GM18505 (cell line): ENCODE measurements around the gene STAT6.

Experiments
- ATAC-seq: cut with Tn5 transposase; IDR thresholded peaks from one replicate; pipeline ENCODE4 v1.9.1; 2021; ENCODE audit not compliant: unreplicated experiment
- POLR2A ChIP-seq: IDR thresholded peaks from 4 replicates; pipeline ENCODE4 v1.6.1; 2011; ENCODE audit warnings: borderline replicate concordance; ENCODE audit not compliant: insufficient read depth, insufficient read length; ENCODE audit errors: extremely low read depth

STAT6 gene

DNA sequence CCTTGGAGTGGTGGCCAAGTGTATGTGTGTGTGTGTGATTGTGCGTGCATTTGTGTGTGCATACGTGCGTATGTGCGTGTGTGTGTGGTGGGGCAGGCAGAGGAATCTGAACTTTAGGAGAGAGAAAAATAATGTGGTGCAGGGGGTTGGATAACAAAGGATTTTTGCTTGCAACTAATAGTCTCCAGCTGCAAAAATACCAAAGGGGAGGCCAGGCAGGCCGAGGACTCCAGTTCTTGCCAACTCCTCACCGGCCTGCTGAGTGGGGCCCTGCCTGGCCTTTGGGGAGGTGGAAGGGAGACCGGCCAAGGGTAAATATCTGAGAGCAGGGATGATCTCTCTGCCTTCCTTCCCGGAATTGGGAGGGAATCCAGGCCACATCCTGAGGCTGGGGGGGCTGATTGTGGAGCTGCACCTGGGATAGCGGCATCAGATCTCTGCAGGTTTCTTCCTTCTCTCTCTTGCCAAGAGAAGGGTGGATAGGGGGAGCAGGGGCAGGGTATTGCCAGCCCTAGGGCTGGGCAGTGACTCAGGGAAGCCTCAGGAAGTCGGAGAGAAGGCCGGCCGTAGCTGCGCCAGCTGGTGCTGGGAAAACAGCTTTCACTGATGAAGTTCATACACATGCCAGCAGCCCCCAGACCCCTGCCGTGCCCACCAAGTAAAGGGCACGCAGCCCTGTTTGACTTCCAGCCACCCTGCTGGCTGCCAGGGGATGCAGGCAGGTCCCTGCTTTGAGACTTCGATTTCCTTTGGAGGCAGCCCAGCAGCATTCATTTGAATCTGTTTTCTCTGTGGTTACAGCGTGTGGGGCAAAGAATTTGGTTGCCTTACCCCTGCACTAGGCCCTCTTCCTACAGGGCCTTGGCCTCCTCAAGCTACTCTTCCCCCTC lies 40.8 kb upstream of the STAT6 start:
- ATAC-seq = no peak
- TF ChIP-seq POLR2A = no peak

DNA sequence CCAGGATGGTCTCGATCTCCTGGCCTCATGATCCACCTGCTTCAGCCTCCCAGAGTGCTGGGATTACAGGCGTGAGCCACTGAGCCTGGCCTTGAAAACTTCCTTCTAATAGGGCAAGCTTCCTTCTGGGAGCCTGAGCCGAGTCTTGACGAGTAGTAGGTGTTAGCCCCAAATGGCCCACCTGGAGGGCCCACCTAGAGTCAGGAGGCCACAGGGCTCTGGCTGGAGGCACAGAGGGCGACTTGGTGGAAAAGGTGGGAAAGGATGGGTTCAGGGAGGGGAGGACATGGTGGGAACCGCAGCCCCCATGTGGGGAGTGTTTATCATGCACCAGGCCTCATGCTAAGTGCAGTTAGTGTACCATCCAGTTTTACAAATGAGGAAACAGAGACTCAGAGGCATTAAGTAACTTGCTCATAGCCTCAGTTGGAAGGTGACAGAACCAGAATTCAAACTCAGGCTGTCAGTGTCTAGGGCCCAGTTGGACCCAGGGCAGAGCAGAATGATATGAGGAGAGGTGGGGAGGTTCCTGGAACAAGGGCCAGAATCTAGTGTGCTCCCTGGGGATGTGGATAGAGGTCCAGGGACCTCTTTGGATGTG lies 39.3 kb upstream of the STAT6 start:
- TF ChIP-seq POLR2A = no peak
- no peak for ATAC-seq

DNA sequence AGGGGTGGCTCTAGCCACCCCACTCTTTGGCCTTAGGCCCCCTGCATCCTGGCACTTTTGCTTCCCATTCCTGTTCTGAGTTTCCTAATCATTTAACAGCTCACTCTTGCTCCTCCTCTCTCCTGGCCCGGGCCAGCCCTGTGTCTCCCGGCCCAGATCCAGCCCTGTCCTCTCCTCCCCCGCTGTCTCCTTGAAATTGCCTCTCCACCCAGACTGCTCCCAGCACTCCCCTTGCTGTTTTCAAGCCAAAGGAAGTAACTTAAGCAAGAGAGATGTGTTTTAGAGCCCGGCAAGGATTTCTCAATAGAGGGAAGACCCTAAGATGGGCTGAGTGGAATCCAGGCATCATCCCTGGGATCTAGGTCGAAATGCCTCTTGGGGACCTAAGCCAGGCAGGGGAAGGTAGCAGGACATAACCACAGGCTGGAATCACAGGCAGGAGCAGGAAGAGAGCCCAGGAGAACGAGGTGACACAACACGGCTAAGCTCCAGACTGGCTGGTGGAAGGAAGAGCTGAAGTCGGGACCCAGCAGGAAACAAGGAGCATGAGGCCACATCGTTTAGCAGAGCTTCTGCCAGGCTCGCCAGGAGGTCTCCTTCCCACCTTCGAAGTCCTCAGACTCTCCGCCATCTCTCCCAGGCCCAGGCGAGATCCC lies 38.2 kb upstream of the STAT6 start:
- TF ChIP-seq POLR2A = no peak
- ATAC-seq = no peak

DNA sequence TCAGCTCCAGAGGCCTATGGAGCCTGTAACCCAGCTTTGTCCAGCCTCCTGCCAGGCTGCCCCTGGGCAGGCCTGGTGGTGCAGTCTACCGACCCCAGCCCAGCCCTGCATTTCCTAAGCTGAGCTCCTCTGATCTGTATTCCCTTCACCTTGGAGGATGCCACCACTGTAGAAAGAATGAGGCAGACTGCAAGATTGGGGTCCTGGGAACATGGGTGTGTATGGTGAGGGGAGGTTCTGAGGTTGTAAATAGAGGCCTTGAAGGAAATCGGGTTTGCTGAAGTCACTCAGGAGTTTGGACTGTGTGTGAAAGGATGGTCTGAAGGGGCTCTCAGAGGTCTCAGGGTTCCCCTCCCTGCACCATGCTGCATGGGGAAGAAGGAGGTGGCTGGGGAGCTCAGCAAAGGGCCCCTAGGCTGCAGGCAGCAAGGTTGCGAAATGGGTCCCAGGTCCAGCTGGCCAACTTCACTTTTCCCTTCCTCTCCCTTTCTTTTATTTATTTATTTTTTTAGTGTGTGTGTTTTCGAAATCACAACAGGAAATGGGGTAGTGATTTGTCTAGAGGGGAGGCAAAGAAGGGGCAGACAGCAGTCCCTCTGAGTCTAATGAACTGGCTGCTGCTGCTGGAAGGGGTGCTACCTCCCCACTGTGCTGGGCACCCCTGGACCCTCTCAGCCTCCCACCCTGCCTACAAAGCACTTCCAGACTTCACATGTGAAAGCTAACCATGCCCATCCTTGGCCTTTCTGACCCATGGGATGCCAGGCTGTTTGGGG lies 37.5 kb upstream of the STAT6 start:
- no peak for TF ChIP-seq POLR2A
- ATAC-seq = no peak

DNA sequence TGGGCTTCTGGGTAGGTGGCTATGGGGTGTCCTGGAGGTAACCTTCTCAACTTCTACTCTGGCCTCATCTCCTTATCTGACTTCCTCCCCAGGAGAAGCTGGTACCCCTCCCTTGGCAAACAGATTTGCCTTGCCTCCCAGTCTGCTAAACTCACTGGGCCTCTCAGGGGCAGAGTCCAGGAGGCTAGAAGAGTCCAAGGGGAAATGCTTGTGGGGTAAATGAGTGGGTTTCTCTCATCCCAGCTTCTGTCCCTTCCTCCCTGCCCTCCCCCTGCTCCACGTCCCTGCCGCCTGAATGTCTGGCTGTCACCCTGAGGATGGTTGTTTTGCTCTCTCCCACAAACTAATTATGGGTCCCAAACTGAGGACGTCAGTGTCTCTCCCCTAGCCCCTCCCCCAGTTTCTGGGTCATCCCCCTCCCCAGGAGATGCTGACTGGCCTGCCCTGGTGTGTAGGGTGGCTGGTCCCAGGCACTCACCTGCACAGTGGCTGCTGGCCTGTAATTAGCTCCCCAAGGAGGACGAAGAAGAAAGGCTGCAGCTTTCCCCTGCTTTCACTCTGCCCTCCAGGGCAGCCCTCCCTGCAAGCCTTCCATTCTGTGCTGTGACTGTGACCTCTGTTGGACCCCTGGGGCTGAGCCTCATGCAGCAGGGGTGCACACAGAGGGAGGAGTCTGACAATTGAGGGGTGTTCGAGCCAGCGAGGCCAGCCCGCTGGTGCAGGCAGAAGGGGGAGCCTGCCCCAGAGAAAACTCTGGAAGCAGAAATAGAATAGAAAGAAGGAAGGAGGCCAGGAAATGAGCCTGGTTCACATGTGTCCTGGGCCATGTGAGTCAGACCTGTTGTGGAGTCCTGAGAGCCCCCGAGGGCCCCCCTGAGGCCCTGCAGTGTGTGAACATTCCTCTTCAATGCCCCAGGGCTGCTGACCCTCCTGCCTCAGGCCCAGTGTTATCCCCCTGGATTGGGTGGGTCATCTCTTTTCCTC lies 36.1 kb upstream of the STAT6 start, which contains the start of gene LRP1-AS:
LRP1-AS (minus strand) TSS at position 659 of the 984 bp plus-strand sequence.
- ATAC-seq = no peak

GRCh38 chr12:57146092-57146491 lies 34.9 kb upstream of the STAT6 start:
- no peak for TF ChIP-seq POLR2A
- no peak for ATAC-seq

More for the DNA sequence above, 36.1 kb upstream of the STAT6 start, which contains the start of gene LRP1-AS:
- no peak for TF ChIP-seq POLR2A

- no peak for ATAC-seq
- no peak for TF ChIP-seq POLR2A
Observed at GRCh38 chr12:57145460-57146059, 34.4 kb upstream of the STAT6 start.

- ATAC-seq = no peak
- no peak for TF ChIP-seq POLR2A
Observed at GRCh38 chr12:57143454-57143853, 32.3 kb upstream of the STAT6 start.

DNA sequence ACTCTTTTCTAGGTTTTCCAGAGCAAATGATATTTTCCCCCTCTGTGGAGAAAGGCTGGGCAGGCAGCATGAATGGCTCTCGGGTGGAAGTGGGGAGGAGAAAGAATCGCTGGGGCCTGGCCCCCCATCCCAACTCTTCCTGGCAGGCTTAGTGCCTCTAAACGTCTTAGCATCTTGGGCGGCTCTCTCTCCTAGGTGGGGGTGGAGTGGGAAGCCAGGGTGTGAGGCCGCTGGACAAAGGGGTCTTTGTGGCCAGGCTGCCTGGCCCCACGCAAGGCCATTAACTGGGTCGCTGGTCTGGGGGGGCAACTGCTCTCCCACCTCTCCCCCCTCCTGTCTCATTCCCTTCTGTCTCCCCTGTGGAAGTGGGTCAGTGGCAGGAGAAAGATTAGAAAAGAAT lies 31.6 kb upstream of the STAT6 start:
- TF ChIP-seq POLR2A = no peak

DNA sequence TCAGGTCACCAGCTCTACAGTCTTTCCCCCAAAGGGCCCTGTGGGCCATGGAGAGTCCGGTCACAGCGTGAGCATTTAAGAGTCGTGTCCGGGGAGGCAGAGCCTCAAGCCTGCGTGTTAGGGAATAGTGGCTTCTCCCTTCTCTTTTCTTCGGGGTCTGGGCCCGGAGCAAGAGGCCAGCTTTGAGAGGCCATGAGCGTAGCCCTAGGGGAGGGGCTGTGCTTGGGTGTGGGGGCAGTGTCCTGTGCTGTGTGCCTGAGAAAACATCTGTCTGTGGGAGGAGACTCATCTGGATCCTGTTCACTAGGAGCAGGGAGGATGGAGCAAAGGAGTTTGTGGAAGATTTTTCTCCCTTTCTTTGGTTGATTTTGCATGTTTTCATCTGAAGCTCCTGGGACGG lies 31.0 kb upstream of the STAT6 start:
- no peak for ATAC-seq

More for the DNA sequence above, 31.6 kb upstream of the STAT6 start:
- ATAC-seq = no peak

DNA sequence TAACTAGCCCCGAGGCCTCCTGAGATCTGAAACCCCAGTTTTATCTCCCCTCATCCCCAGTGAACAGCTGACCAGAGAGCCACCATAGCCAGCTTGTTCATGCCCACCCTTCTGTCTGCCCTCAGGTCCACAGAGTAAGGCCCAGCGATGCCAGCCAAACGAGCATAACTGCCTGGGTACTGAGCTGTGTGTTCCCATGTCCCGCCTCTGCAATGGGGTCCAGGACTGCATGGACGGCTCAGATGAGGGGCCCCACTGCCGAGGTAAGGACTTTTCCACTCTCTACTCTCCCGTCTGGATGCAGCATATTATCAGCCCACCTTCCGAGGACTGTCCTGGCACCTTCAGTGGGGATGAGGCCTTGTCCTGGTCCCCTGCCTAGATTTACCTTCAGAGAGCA lies 30.1 kb upstream of the STAT6 start:
- TF ChIP-seq POLR2A = no peak
- ATAC-seq = no peak

More for the DNA sequence above, 31.0 kb upstream of the STAT6 start:
- TF ChIP-seq POLR2A = no peak
